Kidney epithelial cell (primary cell): ENCODE measurements around the gene RPS6KA2. TPM values are rescaled to one million over a fixed set of nuclear protein-coding genes. Genes with fewer than 3 reads are reported as not detected.

Source experiments
- DNase-seq: peaks from one replicate; pipeline ENCODE4 v3.0.0-alpha.2; 2010; ENCODE audit warnings: low read depth
- H3K27me3 ChIP-seq: 2 replicates; pipeline ENCODE4 v1.6.0; 2011; ENCODE audit warnings: low read length; ENCODE audit not compliant: control insufficient read depth, insufficient read depth
- H3K36me3 ChIP-seq: 2 replicates; pipeline ENCODE4 v1.5.1; 2011; ENCODE audit warnings: low read length; ENCODE audit not compliant: control insufficient read depth, insufficient read depth
- H3K4me3 ChIP-seq: 2 replicates; pipeline ENCODE4 v1.5.1; 2011; ENCODE audit warnings: low read depth, mild to moderate bottlenecking, control low read depth, low read length
- total RNA-seq: library from RNA; depleted of rRNA; stranded (reverse); fragments of >200 nt; gene quantifications from 2 replicates; pipeline ENCODE4 v1.2.3, GENCODE V29; 2015
- TF ChIP-seq, protein P1 (sequence below): IDR thresholded peaks from 2 replicates; pipeline ENCODE4 v1.5.1; 2011; ENCODE audit warnings: mild to moderate bottlenecking, moderate library complexity, low read length, control low read depth, inconsistent platforms; ENCODE audit not compliant: insufficient read depth, poor library complexity, severe bottlenecking

RPS6KA2 gene
- total RNA-seq, 1 donor from 2014 or later = 51.9 TPM

GRCh38 chr6:166464068-166465002 is 162.7 kb downstream of the RPS6KA2 start:
- no peaks in the 10 kb centered on the region for H3K27me3 ChIP-seq
- H3K4me3 ChIP-seq = no peak overlapping the region
- no peaks in the 10 kb centered on the region for H3K36me3 ChIP-seq
- TF ChIP-seq, protein P1, sequence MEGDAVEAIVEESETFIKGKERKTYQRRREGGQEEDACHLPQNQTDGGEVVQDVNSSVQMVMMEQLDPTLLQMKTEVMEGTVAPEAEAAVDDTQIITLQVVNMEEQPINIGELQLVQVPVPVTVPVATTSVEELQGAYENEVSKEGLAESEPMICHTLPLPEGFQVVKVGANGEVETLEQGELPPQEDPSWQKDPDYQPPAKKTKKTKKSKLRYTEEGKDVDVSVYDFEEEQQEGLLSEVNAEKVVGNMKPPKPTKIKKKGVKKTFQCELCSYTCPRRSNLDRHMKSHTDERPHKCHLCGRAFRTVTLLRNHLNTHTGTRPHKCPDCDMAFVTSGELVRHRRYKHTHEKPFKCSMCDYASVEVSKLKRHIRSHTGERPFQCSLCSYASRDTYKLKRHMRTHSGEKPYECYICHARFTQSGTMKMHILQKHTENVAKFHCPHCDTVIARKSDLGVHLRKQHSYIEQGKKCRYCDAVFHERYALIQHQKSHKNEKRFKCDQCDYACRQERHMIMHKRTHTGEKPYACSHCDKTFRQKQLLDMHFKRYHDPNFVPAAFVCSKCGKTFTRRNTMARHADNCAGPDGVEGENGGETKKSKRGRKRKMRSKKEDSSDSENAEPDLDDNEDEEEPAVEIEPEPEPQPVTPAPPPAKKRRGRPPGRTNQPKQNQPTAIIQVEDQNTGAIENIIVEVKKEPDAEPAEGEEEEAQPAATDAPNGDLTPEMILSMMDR = no peak
- no peak for DNase-seq

DNA sequence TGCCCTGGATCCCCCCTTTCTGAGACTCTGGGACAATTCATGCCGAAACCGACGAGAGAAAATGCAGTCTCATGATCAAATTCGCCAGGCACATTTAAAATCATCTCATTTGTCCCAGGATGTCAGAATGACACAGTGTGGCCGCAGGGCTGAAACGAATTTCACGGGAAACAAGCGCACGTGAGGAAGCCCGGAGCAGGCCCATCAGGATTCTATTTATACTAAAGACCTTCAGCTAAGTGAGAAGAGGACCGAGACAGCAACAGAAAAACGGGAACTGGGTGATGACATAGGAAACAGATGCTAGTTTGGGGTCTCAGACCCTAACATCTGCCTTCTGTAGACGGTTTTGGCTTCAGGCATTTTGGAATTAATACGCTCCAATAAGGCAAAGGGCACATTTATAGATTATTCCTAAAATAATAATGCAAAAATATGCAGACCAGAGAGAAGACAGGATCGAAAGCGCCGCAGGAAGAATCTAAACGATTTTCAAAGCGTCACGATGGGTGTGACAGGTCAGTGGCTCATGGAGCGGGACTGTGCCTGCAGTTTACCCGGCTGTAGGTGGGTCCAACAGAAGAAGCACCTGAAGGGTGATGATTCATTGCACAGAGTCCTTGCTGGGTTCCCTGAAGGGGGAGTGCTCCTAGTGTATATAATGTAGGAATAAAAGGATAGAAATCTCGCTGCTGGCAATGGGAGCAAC is 163.5 kb downstream of the RPS6KA2 start:
- Histone ChIP-seq H3K4me3 (no peak overlapping the region), H3K36me3 (no peaks in the 10 kb centered on the region), H3K27me3 (no peaks in the 10 kb centered on the region)
- DNase-seq = no peak
- TF ChIP-seq, protein P1 = no peak

DNA sequence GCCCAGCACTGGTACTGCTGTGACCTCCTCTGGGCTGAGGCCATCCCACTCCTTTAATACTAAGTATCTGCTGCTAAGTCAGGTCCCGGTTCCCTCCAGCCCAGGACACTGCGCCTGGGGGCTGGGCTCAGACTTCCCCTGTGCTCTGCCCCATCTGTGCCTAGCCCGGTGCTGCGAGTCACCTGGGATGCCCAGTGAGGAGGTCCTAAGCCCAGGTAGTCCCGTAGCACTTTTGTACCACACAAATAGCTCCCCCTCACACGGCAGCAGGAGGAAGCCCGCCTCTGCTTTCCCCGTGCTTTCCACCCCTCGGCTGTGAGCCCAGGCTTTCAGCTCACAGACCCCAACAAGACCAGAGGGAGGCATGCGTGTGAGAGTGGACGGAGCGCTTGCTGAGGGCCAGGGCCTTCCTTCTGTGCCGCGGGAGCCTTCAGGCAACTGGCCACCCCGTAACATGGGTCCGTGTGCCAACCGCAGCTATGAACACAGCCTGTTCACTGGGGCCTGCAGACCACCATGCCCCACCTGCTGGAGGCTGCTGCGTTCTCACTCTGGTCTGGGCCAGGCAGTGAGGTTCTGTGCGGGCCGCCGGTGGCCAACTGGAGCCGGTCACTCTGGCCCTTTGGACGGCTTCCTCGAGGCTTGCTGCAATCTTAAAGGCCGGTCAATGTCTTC is 164.5 kb downstream of the RPS6KA2 start:
- Histone ChIP-seq H3K27me3 (no peaks in the 10 kb centered on the region), H3K4me3 (no peak overlapping the region), H3K36me3 (no peaks in the 10 kb centered on the region)
- TF ChIP-seq, protein P1 = no peak
- no peak for DNase-seq

DNA sequence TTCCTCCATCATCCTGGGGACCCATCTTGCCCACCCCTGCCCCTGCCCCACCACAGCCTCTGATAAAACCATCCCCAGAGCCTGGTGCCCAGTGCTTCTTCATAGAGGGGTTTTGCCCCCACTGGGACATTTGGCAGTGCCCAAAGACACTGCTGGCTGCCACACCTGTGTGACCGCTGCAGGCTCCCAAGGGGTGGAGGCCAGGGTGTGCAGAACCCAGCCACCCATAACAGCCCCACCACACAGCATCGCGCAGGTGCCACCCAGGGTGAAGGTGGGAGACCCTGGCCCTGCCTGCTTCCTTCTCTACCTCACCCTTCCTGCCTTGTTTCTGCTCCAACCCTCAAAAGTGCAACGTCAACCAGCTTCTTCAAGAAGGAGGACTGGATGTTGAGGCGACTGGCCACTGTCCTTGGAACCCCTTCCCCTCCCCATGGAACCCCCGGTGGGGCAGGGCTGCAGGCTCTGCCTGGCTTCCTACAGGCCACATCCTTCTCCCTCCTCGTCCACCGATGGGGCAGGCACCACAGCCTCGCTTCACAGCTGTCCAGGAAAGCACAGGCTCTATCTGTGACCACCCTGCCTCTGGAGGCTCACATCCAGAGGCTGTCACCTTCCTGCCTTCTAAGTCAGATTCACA is 165.1 kb downstream of the RPS6KA2 start:
- Histone ChIP-seq H3K27me3 (no peaks in the 10 kb centered on the region), H3K36me3 (no peaks in the 10 kb centered on the region), H3K4me3 (no peak overlapping the region)
- TF ChIP-seq, protein P1 = no peak
- no peak for DNase-seq

GRCh38 chr6:166460473-166461437 is 166.3 kb downstream of the RPS6KA2 start:
- no peak for DNase-seq
- Histone ChIP-seq H3K4me3 (no peak overlapping the region), H3K27me3 (no peaks in the 10 kb centered on the region), H3K36me3 (no peaks in the 10 kb centered on the region)
- TF ChIP-seq, protein P1 = no peak
